Natural killer cell (primary cell): ENCODE results near the gene CYP27B1. TPM values are rescaled to one million over a fixed set of nuclear protein-coding genes. Genes with fewer than 3 reads are reported as not detected.

Source experiments
- ATAC-seq, 3 donors: fragments of 150-1000 bp in 2 of 3; fragments of 200-7000 bp in 1 of 3; cut with Tn5 transposase; 1 replicate in 1 of 3; 2 replicates in 2 of 3; pipeline ENCODE4 v1.10.0; 2021; ENCODE audit warnings: mild to moderate bottlenecking in 2 of 3, moderate library complexity in 2 of 3
- DNase-seq, 2 donors: peaks; one replicate each; pipeline versions ENCODE4 v3.0.0 to v3.0.0-alpha.2; 2013 to 2021; ENCODE audit warnings: mixed read lengths in 1 of 2
- H3K27ac ChIP-seq: one replicate; pipeline ENCODE4 v1.5.1; 2013; ENCODE audit warnings: mild to moderate bottlenecking, low read length
- H3K27me3 ChIP-seq: one replicate; pipeline ENCODE4 v1.6.1; 2013; ENCODE audit warnings: low read length; ENCODE audit not compliant: control insufficient read depth, insufficient read depth
- H3K36me3 ChIP-seq: one replicate; pipeline ENCODE4 v1.6.1; 2013; ENCODE audit warnings: low read length; ENCODE audit not compliant: control insufficient read depth, insufficient read depth
- H3K4me1 ChIP-seq: one replicate; pipeline ENCODE4 v1.6.1; 2013; ENCODE audit warnings: low read length; ENCODE audit not compliant: control insufficient read depth, insufficient read depth
- H3K4me3 ChIP-seq: one replicate; pipeline ENCODE4 v1.5.1; 2013; ENCODE audit warnings: low read length
- H3K9me3 ChIP-seq: one replicate; pipeline ENCODE4 v1.6.1; 2013; ENCODE audit warnings: low read length; ENCODE audit not compliant: control insufficient read depth, insufficient read depth
- H3K27ac Mint-ChIP-seq, 2 donors: one replicate each; pipeline ENCODE4 v1.8.0; 2022; ENCODE audit warnings: mild to moderate bottlenecking in 2 of 2, mixed read lengths in 2 of 2, moderate library complexity in 1 of 2
- H3K27me3 Mint-ChIP-seq, 2 donors: one replicate each; pipeline ENCODE4 v1.8.0; 2022; ENCODE audit warnings: low read depth in 2 of 2, mixed read lengths in 2 of 2
- H3K36me3 Mint-ChIP-seq: one replicate; pipeline ENCODE4 v1.8.0; 2022; ENCODE audit warnings: mixed read lengths
- H3K4me1 Mint-ChIP-seq, 2 donors: one replicate each; pipeline ENCODE4 v1.8.0; 2022; ENCODE audit warnings: mixed read lengths in 2 of 2
- H3K4me3 Mint-ChIP-seq: one replicate; pipeline ENCODE4 v1.8.0; 2022; ENCODE audit warnings: mild to moderate bottlenecking, moderate library complexity, mixed read lengths
- H3K9me3 Mint-ChIP-seq, 2 donors: one replicate each; pipeline ENCODE4 v1.8.0; 2022; ENCODE audit warnings: mixed read lengths in 2 of 2
- CTCF ChIP-seq: fragments of 200-600 bp; IDR thresholded peaks from one replicate; pipeline ENCODE4 v1.8.0; 2022; ENCODE audit warnings: antibody characterized with exemption
- WGBS: methylation state at CpG from one replicate; pipeline ENCODE4 v1.1.7; 2013; ENCODE audit warnings: missing lambda C conversion rate; ENCODE audit not compliant: insufficient coverage; 5-methylcytosine and 5-hydroxymethylcytosine counted together
- intact Hi-C: fragments of 100-400 bp; cut with micrococcal nuclease; formaldehyde crosslinking; loops from one replicate; pipeline ENCODE4 v1.14.2; 2022
- total RNA-seq, 4 donors: library from RNA; stranded (reverse); fragments of 120-200 nt in 1 of 4; gene quantifications; one replicate each; pipeline versions ENCODE4 v1.2.3 to v1.2.4, GENCODE V29; 2013 to 2022

CYP27B1 gene
- total RNA-seq, 3 donors from 2014 or later (not counting 1 experiment from before 2014, with no cell fraction given) = 1.1 to 1.7 (median 1.6) TPM

- Histone ChIP-seq H3K4me1 (peaks cover 43% of the 10 kb centered on the region), H3K27me3 (no peaks in the 10 kb centered on the region), H3K36me3 (peaks cover 33% of the 10 kb centered on the region), H3K27ac (peak overlapping the region; percentile 89), H3K4me3 (no peak overlapping the region), H3K9me3 (no peaks in the 10 kb centered on the region)
- no peaks in the 10 kb centered on the region for H3K27me3 Mint-ChIP-seq
- WGBS = 93% methylated on average over 7 of the region's 7 CpGs
- TF ChIP-seq CTCF = no peak
- peak overlapping the region; percentile 79 for H3K4me3 Mint-ChIP-seq
- peaks cover 52 to 58% of the 10 kb centered on the region in 2 donors for H3K4me1 Mint-ChIP-seq
- intact Hi-C loops = no loop called here
- ATAC-seq (no peak), DNase-seq (no peak)
- H3K27ac Mint-ChIP-seq = peak overlapping the region; percentile 85 to 93
- H3K36me3 Mint-ChIP-seq = peaks cover 6% of the 10 kb centered on the region
- no peaks in the 10 kb centered on the region for H3K9me3 Mint-ChIP-seq
These were observed 27.5 kb downstream of the CYP27B1 start for GRCh38 chr12:57739387-57739786.

DNA sequence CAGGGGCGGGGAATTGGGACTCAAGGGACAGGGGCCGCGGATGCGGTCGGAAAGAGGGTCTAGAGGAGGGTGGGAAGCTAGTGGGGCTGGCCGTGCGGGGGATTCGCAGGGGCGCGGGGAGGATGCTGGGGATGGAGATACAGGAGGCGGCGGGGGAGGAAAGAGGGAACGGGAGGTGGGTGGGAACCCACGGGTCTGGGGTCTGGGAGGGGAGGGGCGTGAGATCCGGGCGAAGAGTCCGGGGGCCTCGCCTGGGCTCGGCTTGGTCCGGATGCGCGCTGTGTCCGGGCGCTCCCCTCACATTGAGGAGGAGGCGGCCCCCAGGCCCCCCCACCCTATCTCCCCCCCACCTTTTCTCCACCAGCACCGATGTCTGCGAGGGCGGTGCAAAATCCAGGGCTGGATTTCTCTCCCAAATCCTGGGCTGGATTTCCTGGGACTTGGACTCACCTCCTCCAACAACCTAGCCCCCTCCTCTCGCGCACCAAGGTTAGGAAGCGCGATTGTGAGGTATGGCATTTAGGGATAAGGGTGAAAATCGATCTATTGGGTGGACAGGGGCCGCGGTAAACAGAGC, 28.1 kb downstream of the CYP27B1 start, which contains the start of gene AGAP2:
TSS of gene AGAP2 (minus strand) at position 82 of the 577 bp plus-strand sequence. CDS start 496 bp downstream, outside the sequence.
- H3K4me1 Mint-ChIP-seq = peaks cover 48 to 54% of the 10 kb centered on the region in 2 donors

DNA sequence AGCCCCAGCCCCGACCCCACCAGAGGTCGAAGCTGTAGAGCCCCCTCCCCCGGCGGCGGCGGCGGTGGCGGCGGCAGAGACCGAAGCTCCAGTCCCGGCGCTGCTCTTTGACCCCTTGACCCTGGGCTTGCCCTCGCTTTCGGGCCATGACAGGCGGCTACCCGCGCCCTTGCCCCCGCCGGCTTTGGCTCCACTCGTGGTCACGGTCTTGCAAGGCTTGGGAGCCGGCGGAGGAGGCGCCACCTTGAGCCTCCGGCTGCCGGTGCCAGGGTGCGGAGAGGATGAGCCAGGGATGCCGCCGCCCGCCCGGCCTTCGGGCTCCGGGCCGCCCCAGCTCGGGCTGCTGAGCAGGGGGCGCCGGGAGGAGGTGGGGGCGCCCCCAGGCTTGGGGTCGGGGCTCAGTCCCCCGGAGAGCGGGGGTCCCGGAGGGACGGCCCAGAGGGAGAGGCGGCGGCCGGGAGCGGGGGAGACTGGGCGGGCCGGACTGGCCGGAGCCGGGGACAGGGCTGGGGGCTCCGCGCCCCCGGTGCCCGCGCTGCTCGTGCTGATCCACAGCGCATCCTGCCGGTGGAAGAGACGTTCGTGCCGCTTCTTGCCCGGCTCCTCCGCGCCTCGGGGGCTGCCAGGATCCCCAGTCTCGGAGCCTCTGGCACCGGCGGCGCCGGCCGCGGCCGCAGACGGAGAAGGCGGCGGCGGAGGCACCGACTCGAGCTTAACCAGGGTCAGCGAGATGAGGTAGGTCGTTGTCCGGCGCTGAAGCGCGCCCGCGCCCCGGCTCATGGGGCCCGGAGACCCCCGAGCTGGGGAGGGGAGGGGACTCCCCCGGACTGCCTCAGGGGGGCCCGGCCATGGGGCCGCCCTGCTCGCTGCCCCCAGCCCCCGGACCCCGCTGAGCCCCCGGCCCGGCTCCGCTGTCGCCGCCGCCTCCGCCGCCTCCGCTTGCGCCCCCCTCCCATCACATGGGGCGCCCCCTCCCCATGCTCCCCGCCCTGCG, 29.1 kb downstream of the CYP27B1 start:
- Histone ChIP-seq H3K4me3 (no peak overlapping the region), H3K36me3 (peaks cover 50% of the 10 kb centered on the region), H3K4me1 (peaks cover 37% of the 10 kb centered on the region), H3K27ac (no peak overlapping the region), H3K27me3 (no peaks in the 10 kb centered on the region), H3K9me3 (no peaks in the 10 kb centered on the region)
- intact Hi-C loops = no loop called here
- peaks cover 7% of the 10 kb centered on the region for H3K36me3 Mint-ChIP-seq
- DNase-seq = no peak
- no peak for ATAC-seq
- no peak overlapping the region for H3K4me3 Mint-ChIP-seq
- 95% methylated on average over 95 of the region's 110 CpGs for WGBS
- no peaks in the 10 kb centered on the region for H3K9me3 Mint-ChIP-seq
- H3K27ac Mint-ChIP-seq = no peak overlapping the region
- no peaks in the 10 kb centered on the region for H3K27me3 Mint-ChIP-seq
- no peak for TF ChIP-seq CTCF
- H3K4me1 Mint-ChIP-seq = peaks cover 48 to 54% of the 10 kb centered on the region in 2 donors

More for the DNA sequence above, 28.1 kb downstream of the CYP27B1 start, which contains the start of gene AGAP2:
- Histone ChIP-seq H3K4me3 (no peak within 1 kb of the TSS), H3K36me3 (peaks cover 40% of the 10 kb centered on the region), H3K4me1 (peaks cover 37% of the 10 kb centered on the region), H3K27me3 (no peaks in the 10 kb centered on the region), H3K9me3 (no peaks in the 10 kb centered on the region), H3K27ac (peak within 1 kb of the TSS; percentile 89)
- Mint-ChIP-seq H3K36me3 (peaks cover 7% of the 10 kb centered on the region), H3K27me3 (no peaks in the 10 kb centered on the region), H3K27ac (peak within 1 kb of the TSS; percentile 85 to 93), H3K9me3 (no peaks in the 10 kb centered on the region), H3K4me3 (peak within 1 kb of the TSS; percentile 79)
- intact Hi-C loops = no loop called here
- WGBS = 81% methylated on average over 32 of the region's 36 CpGs
- no peak for ATAC-seq
- DNase-seq = no peak
- no peak for TF ChIP-seq CTCF
